Erythroblast (primary cell): Measurements from ENCODE around the gene USP28.

ENCODE experiments used
- GATA1 ChIP-seq: IDR thresholded peaks from 2 replicates; pipeline ENCODE4 v1.6.1; 2011; ENCODE audit warnings: low read depth, mild to moderate bottlenecking, control low read depth, low read length, moderate library complexity
- POLR2A ChIP-seq: IDR thresholded peaks from 2 replicates; pipeline ENCODE4 v1.6.1; 2011; ENCODE audit warnings: mild to moderate bottlenecking, low read length

DNA sequence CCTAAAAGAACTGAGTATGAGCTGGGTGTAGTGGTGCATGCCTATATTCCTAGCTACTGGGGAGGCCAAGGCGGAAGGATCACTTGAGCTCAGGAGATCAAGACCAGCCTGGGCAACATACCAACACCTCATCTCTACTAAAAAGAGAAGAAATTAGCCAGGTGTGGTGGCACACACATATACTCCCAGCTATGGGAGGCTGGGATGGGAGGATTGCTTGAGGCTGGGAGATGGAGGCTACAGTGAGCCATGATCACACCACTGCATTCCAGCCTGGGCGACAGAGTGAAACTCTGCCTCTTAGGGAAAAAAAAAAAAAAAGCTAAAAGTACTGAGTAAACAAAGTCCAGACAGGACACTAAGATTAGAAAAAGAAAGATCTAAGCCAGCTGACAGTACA, 25.8 kb upstream of the USP28 start:
- TF ChIP-seq POLR2A, result no peak
- TF ChIP-seq GATA1, result no peak
